ENCODE results near the gene GNG11.
A peak's percentile ranks its signal among the peaks of the same experiment; 100 is the strongest.
"Not testable (repeated sequence)": the region's sequence is repeated elsewhere in the genome, so short reads cannot be mapped to it uniquely, and the experiment has no call there.

Gene GNG11

GRCh38 chr7:93921607-93922566, at the start of gene GNG11:
Gene GNG11, plus strand, starts transcription at chr7:93921735. Its CDS starts 403 bp downstream, at chr7:93922138.
- DNase-seq, result peak; percentile 55

- DNase-seq, result no peak
Observed at GRCh38 chr7:93873998-93874574, 47.4 kb upstream of the GNG11 start.

- DNase-seq, result no peak
Observed at GRCh38 chr7:93877742-93878141, 43.8 kb upstream of the GNG11 start.

GRCh38 chr7:93879356-93879755, 42.2 kb upstream of the GNG11 start:
- no peak for DNase-seq

- DNase-seq, result no peak
Observed at GRCh38 chr7:93882468-93882867, 39.1 kb upstream of the GNG11 start.

- no peak for DNase-seq
Observed at GRCh38 chr7:93883078-93883916, 38.2 kb upstream of the GNG11 start.

- DNase-seq, result no peak
Observed at GRCh38 chr7:93883917-93884345, 37.6 kb upstream of the GNG11 start.

- no peak for DNase-seq
Observed at GRCh38 chr7:93884541-93884940, 37.0 kb upstream of the GNG11 start.

- DNase-seq, result no peak
Observed at GRCh38 chr7:93889261-93889660, 32.3 kb upstream of the GNG11 start.

GRCh38 chr7:93890041-93890463, 31.5 kb upstream of the GNG11 start:
- DNase-seq, result no peak

- no peak for DNase-seq
Observed at GRCh38 chr7:93890464-93891068, 31.0 kb upstream of the GNG11 start, which contains the start of gene TFPI2. Gene TFPI2, minus strand, starts transcription at chr7:93890753. Its CDS starts 75 bp downstream, at chr7:93890678.

- DNase-seq, result no peak
Observed at GRCh38 chr7:93894426-93894825, 27.1 kb upstream of the GNG11 start.

- no peak for DNase-seq
Observed at GRCh38 chr7:93894966-93895640, 26.4 kb upstream of the GNG11 start.

- no peak for DNase-seq
Observed at GRCh38 chr7:93895859-93896600, 25.5 kb upstream of the GNG11 start.

GRCh38 chr7:93897680-93898079, 23.9 kb upstream of the GNG11 start:
- DNase-seq, result no peak

- DNase-seq, result peak; percentile 1
Observed at GRCh38 chr7:93902777-93903423, 18.6 kb upstream of the GNG11 start.

GRCh38 chr7:93906267-93906666, 15.3 kb upstream of the GNG11 start, which contains the start of gene GNGT1:
Gene GNGT1, plus strand, starts transcription at chr7:93906567. Its CDS starts 180 bp downstream, at chr7:93906747.
- no peak for DNase-seq

GRCh38 chr7:93910076-93910994, 11.2 kb upstream of the GNG11 start:
- DNase-seq, result no peak

GRCh38 chr7:93911242-93911641, 10.3 kb upstream of the GNG11 start:
- not testable (repeated sequence) for DNase-seq

Measured in midbrain (tissue), 1 donor.